Activated CD8-positive, alpha-beta memory T cell treated with anti-CD3 and anti-CD28 coated beads, Interleukin-2, amount 50 U/mL, for 1 hour (primary cell): ENCODE measurements around the gene PFKFB3.

Experiments
- DNase-seq: peaks from one replicate; pipeline ENCODE4 v3.0.0-alpha.2; 2020; ENCODE audit errors: extremely low read depth

Gene PFKFB3

GRCh38 chr10:6220418-6221191 is 17.9 kb downstream of the PFKFB3 start:
- DNase-seq, result no peak

GRCh38 chr10:6221192-6221940 is 18.6 kb downstream of the PFKFB3 start:
- DNase-seq, result no peak

- DNase-seq, result no peak
Observed at GRCh38 chr10:6221971-6222751, 19.4 kb downstream of the PFKFB3 start.

GRCh38 chr10:6222755-6223154 is 20.0 kb downstream of the PFKFB3 start:
- DNase-seq, result no peak

GRCh38 chr10:6223981-6224380 is 21.2 kb downstream of the PFKFB3 start:
- DNase-seq, result no peak

- DNase-seq, result no peak
Observed at GRCh38 chr10:6224781-6225180, 22.0 kb downstream of the PFKFB3 start.

GRCh38 chr10:6225263-6225814 is 22.6 kb downstream of the PFKFB3 start:
- DNase-seq, result no peak

GRCh38 chr10:6226216-6226615 is 23.5 kb downstream of the PFKFB3 start:
- DNase-seq, result no peak

GRCh38 chr10:6227346-6227745 is 24.6 kb downstream of the PFKFB3 start:
- no peak for DNase-seq

GRCh38 chr10:6228010-6228511 is 25.3 kb downstream of the PFKFB3 start:
- no peak for DNase-seq

- no peak for DNase-seq
Observed at GRCh38 chr10:6228647-6229046, 25.9 kb downstream of the PFKFB3 start.

GRCh38 chr10:6229290-6229689 is 26.6 kb downstream of the PFKFB3 start:
- DNase-seq, result no peak

- no peak for DNase-seq
Observed at GRCh38 chr10:6229746-6230145, 27.0 kb downstream of the PFKFB3 start.

GRCh38 chr10:6230315-6230714 is 27.6 kb downstream of the PFKFB3 start:
- DNase-seq, result no peak

GRCh38 chr10:6231146-6231545 is 28.4 kb downstream of the PFKFB3 start:
- no peak for DNase-seq

- no peak for DNase-seq
Observed at GRCh38 chr10:6231730-6232129, 29.0 kb downstream of the PFKFB3 start.

GRCh38 chr10:6232225-6232807 is 29.6 kb downstream of the PFKFB3 start:
- no peak for DNase-seq

GRCh38 chr10:6232846-6233724 is 30.4 kb downstream of the PFKFB3 start:
- no peak for DNase-seq

GRCh38 chr10:6233725-6234277 is 31.1 kb downstream of the PFKFB3 start:
- no peak for DNase-seq

GRCh38 chr10:6234371-6234770 is 31.6 kb downstream of the PFKFB3 start:
- no peak for DNase-seq
